Activated CD8-positive, alpha-beta memory T cell treated with anti-CD3 and anti-CD28 coated beads for 1 hour (primary cell): ENCODE data around the gene MN1.
"Not testable (repeated sequence)": the region's sequence is repeated elsewhere in the genome, so short reads cannot be mapped to it uniquely, and the experiment has no call there.

Experiments used
- DNase-seq, 2 donors: peaks; one replicate each; pipeline ENCODE4 v3.0.0-alpha.2; 2020; ENCODE audit warnings: low read depth in 1 of 2; ENCODE audit errors: extremely low read depth in 1 of 2

Gene MN1

DNA sequence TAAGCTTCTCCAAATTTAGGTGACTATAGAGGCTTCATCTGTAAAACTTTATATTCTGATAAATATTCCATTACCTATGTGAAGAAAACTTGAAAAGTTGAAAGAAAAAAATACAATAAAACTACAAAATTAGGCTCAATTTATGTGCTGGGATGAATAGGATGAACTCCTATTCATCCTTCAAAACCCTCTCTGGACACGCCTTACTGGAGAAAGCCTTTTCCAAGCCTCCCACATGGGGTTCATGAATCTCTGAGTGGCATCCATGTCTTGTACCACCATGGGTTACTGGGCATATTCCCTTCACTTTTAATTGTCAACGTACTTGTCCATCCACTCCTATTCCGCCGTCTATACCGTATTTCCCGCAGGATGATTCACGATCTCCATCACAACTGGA lies 55.7 kb downstream of the MN1 start:
- no peak for DNase-seq

GRCh38 chr22:27745154-27745553 lies 56.4 kb downstream of the MN1 start:
- DNase-seq: no peak

DNA sequence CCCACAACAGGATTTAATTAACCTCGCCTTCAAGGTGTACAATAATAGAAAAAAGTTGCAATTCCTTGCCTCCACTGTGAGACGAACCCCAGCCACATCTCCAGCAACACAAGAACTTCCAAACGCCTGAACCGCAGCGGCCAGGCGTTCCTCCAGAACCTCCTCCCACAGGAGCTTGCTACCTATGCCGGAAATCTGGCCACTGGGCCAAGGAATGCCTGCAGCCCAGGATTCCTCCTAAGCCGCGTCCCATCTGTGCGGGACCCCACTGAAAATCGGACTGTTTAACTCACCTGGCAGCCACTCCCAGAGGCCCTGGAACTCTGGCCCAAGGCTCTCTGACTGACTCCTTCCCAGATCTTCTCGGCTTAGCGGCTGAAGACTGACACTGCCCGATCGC lies 57.5 kb downstream of the MN1 start:
- DNase-seq: not testable (repeated sequence)

- DNase-seq: no peak
Measured at GRCh38 chr22:27740202-27740748, 61.3 kb downstream of the MN1 start.

DNA sequence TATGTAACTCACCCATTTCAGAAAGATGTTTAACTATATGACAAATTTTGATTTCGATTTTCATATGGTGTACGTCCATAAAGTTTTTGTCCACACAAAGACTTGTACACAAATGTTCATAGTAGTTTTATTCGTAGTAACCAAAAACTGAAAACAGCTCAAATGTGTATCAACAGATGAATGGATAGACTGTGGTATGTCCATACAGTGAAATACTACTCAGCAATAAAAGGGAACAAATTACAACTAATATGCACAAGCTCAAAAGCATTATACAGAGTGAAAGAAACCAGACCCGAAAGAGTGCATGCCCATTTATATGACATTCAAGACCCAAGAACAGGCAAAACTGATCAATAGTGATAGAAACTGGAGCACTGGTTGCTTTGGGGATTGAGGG lies 64.0 kb downstream of the MN1 start:
- DNase-seq: no peak

DNA sequence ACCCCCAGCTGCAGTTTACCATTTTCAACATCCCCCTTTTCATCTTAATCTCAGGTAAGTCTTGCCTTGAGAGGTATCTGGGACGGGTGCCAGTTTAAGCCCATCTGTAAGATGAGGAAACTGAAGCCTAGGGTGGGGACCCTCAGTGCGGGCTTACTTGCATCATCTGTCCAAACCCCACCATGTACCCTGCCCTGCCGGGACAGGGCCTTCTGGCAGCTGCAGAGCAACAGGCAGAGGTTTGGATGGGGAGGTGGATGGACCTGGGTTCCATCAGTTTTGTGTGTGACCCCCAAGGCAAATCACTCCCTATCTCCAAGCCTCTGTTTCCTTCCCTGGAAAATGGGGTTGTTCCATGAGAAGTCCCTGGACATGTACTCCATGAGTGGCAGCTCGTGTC lies 67.5 kb downstream of the MN1 start:
- no peak for DNase-seq

GRCh38 chr22:27732841-27733240 lies 68.7 kb downstream of the MN1 start:
- DNase-seq: no peak

DNA sequence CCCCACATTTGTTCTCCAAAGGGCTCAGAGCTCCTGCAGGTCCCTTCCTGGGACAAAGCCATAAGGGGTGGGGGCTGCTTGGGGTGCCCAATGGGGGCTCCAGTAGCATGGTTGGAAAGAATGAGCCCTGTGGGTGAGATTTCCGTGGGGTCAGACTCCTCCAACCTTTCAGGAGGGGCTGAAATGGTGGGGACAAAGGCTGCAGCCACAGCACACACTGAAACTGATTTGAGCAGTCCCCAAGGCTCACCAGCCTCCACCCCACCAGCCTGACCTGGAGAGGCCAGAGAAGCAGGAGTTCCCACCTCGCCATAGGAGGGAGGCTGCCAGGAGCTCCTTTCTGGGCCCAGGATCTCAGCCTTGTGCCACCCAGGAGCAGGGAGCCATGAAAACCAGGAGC lies 69.2 kb downstream of the MN1 start:
- DNase-seq: no peak

DNA sequence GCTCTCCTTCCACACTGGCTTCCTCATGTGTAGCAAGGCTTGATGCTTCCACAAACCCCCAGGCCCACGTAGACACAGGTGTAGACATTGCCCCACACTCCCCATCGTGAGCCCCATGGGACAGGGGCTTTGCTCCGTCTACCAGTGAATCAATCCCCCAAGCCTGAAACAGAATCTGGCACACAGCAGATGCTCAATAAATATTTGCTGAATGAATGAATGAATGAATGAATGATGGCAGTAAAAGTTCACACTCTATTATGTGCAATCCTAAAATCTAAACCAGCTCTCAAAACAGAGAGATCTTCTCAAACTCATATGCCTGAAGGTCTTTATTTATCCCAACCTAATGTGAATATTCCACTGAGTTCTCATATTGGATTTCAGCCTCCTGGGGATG lies 69.9 kb downstream of the MN1 start:
- no peak for DNase-seq

DNA sequence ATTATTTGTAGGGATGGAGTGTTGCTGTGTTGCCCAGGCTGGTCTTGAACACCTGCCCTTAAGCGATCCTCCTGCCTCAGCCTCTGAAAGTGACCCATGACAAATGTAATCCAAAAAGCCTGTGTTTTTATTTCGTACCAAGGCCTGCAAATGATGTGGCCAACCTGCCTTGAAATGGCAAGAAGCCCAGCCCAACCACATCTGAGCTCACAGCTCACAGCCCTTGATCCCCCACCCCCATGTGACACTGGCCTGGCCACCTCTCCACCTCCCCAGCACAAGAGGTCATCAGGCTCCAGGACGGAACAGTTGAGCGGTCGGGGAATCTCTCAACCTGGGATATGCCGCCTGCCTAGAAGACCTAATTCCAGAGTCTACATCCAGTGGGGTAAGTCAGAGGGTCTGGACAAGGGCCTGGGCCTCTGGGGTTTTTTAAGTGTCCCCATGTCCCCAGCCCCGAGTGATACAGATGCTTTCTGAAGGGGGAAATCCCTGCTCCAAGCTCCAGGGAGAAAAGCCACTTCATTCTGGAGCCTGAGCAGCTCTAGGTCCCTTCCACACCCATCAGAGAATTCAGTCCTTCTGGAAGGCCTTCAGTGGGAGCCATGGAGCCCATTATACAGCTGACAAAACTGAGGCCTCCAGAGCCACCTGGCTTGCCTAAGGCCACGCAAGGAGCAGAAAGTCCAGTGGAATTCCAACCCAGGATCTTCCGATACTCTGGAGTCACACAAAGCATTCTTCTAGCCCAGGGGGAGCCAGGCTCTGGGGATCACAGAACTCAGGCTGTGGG lies 70.7 kb downstream of the MN1 start:
- DNase-seq: no peak

GRCh38 chr22:27729246-27729645 lies 72.3 kb downstream of the MN1 start:
- DNase-seq: no peak

DNA sequence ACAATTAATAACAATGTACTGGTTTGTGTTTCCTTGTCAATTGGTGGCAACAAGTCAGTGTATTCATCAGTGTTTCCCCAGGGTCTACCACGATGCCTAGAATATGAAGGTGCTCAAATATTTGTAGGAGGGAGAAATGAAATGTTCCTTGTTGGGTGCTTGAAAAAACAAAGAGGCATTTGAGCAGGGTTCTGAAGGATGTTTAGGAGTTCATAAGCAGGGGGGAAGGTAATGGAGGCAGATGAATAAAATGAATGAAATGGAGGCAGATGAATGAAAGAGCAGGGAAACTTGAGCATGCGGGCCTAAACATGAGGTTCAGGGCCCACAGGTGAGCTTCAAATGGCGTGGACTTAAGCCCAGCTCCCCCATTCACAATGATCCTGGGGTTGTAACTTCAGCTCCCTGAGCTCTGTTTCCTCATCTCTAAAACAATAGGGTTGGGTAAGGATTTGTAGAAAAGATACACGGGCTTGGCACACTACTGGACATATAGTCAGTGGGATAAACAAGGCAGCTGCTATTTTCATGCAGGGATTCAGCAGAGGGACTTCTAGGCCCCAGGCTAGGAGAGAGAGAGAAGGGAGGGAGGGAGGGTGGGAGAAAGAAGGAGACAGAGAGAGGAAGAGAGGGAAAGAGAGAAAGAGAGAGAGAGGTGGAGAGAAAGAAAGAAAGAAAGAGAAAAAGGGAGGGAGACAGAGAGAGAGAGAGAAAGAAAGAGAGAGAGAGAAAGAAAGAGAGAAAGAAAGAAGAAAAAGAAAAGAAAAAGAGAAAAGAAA lies 73.7 kb downstream of the MN1 start:
- no peak for DNase-seq

- DNase-seq: no peak
Measured at GRCh38 chr22:27726686-27727449, 74.7 kb downstream of the MN1 start.

GRCh38 chr22:27726331-27726685 lies 75.2 kb downstream of the MN1 start:
- DNase-seq: no peak

DNA sequence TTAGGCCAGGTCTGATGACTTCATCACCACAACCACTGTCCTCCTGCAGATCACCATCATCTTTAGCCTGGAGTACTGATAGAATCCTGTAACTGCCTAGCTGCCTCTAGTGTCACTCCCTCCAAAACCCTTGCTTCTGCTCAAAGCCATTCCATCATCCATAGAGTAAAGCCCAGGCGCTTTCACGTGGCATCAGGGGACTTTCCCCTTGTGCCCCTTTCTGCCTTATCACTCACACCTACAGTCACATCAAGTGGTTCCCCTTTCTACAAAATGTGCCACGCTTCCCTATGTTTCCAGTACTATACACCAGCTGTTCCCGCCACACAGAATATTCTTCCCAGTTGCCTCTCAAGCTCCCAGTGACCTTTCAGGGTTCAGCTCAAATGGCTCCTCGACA lies 75.9 kb downstream of the MN1 start:
- no peak for DNase-seq

GRCh38 chr22:27724709-27725108 lies 76.8 kb downstream of the MN1 start:
- no peak for DNase-seq

GRCh38 chr22:27724157-27724556 lies 77.4 kb downstream of the MN1 start:
- DNase-seq: no peak

DNA sequence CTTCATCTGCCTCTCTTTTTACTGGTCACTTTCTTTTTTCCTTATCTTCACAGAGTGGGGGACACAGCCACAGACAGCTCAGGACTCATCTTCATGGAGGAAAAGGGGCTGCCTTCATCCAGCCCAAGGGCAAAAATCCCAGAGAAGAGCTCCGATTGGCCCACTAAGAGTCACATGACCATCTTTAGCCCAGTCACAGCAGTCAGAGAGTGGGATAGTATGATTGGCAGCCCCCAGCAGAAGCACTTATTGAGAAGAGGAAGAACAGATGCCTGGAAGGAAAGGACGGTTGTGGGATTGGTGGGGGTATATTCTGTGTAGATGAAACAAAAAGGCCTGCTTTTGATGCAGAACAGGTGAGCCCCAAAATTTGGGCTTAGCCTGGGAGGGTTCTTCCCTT lies 77.8 kb downstream of the MN1 start:
- DNase-seq: no peak

- no peak for DNase-seq
Measured at GRCh38 chr22:27723158-27723557, 78.4 kb downstream of the MN1 start.

GRCh38 chr22:27720860-27721259 lies 80.7 kb downstream of the MN1 start:
- DNase-seq: no peak

- no peak for DNase-seq
Measured at GRCh38 chr22:27719535-27720227, 81.9 kb downstream of the MN1 start.
